ENCODE results near the gene CBY1. TPM values are rescaled to one million over a fixed set of nuclear protein-coding genes. Genes with fewer than 3 reads are reported as not detected.

Gene CBY1
- total and polyA plus RNA-seq, 10 of the 15 experiments (the other 5 are each of a cell fraction or from before 2014, with no cell fraction given) = 7.3 to 18.6 (median 11.9) TPM

- TF ChIP-seq ZNF592 (IDR thresholded peaks at IDR 0.05) (no peak), SRF (IDR thresholded peaks at IDR 0.05; ENCODE audit: low read depth in 2 of 2, low read length in 2 of 2) (no peak), MXI1 (IDR thresholded peaks at IDR 0.05; ENCODE audit: low read depth, low read length) (no peak), IRF3 (IDR thresholded peaks at IDR 0.05) (no peak), CEBPZ (IDR thresholded peaks at IDR 0.05; ENCODE audit: low read depth, low read length) (no peak), FOS (IDR thresholded peaks at IDR 0.05; ENCODE audit: borderline replicate concordance, extremely low read depth, insufficient read length) (no peak), SMARCA5 (IDR thresholded peaks at IDR 0.05) (no peak), E4F1 (IDR thresholded peaks at IDR 0.05; ENCODE audit: borderline replicate concordance, partially characterized antibody) (no peak), IKZF2 (IDR thresholded peaks at IDR 0.05) (no peak), HDGF (IDR thresholded peaks at IDR 0.05) (no peak), SUPT20H (IDR thresholded peaks at IDR 0.05; ENCODE audit: borderline replicate concordance, control insufficient read depth, low read depth, low read length) (no peak), WRNIP1 (IDR thresholded peaks at IDR 0.05; ENCODE audit: borderline replicate concordance, low read depth, low read length) (no peak)
Observed at GRCh38 chr22:38674888-38675287, 18.4 kb downstream of the CBY1 start (continued).
